Endothelial cell of hepatic sinusoid (primary cell): ENCODE data around the gene KDM4C.
"Not testable (repeated sequence)": the region's sequence is repeated elsewhere in the genome, so short reads cannot be mapped to it uniquely, and the experiment has no call there.

Experiments used
- in situ Hi-C: cut with HindIII; loops from 2 replicates; pipeline ENCODE4 v1.10.0; 2017; ENCODE audit warnings: low sequenced_read_pairs

KDM4C gene

DNA sequence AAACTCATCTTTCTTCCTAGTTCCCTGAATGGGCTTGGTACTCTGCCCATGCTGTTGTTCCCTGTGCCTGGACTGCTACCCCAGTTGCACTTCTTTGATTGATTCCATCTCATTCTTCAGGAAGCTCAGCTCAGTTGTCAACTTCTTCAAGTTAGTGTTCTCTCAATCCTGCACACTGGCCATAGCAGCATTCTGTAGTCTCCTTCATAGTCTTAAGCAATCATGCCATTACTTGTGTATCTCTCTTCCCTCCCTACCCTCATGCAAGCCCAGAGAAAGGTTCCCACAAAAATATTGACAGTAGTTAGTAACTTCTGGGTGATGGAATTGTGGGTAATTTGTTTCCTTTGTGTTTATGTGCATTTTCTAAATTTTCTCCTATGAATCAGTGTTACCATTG, 5.5 kb downstream of the KDM4C start:
- in situ Hi-C loops = loop anchor here (10.0 kb wide), 1 partner anchor 328 kb away; no protein-coding TSS in a partner anchor

DNA sequence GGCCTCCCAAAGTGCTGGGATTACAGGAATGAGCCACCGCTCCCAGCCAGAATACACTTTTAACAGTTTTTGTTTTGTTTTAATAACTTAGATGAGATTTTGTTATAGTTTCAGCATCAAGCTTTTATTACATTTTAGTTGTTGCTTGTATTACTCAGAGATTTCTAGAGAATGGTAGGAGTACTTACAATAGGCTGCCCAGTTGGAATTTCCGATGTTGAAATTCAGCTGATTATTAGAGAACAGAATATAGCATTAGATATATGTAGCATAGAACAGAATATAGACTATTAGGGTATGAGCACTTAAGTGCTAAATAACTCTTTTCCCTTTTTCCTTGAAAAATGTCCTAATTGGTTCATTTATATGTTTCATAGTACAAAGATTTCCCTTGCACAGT, 6.2 kb downstream of the KDM4C start:
- in situ Hi-C loops = loop anchor here (10.0 kb wide), 1 partner anchor 329 kb away; no protein-coding TSS in a partner anchor

DNA sequence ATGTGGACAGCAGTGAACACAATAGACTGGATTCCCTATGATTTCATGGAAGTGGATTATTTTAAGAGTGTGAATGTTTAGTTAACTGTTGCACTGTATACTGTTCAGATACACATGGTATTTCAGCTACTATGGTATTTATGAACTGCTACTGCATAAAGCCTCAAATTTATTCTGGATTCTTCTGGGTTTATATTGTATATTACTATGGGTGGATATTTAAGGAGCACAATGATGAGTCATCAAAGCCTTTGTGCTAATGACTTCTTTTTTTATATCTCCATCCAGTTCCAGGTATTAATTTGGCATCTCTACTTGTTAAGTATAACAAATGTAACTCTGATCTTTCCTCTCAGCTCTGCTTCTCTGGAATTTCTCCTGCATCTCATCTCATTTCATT, 6.8 kb downstream of the KDM4C start:
- in situ Hi-C loops = loop anchor here (10.0 kb wide), 1 partner anchor 330 kb away; no protein-coding TSS in a partner anchor

DNA sequence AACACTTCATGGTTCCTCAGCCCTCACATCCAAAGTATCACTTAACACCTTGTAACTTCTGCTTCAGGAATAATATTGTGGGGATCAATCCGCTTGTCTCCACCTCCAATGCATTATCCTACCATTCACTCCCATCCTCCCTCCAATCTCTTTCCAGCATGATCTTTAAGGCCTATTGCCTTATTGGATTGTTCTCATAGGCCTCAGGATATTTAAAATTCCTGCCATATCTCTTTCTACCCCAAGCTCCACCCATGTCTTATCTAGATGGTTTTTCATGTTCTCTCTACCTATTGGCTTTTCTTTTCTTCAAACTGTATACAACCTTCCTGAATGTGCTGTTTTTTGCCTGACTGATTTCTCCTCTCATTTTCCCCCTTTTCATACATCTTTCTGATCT, 7.2 kb downstream of the KDM4C start:
- in situ Hi-C loops = loop anchor here (10.0 kb wide), 1 partner anchor 330 kb away; no protein-coding TSS in a partner anchor

DNA sequence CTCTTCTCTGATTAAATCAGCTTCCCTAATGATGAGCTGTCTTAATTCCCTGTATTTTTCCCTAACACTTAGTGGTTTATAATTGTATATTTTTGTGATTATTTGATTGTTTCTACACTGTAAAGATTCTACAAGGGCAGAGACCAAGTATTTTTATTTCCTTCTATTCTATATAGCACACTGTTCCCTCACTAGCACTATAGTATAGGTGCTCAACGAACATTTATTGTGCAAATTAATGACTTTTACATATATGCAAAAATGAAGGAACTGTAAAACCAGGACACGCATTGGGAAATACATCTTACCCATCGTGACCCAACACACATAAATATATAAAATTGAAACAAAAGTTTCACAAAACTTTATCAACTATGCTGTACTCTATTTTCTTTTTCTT, 7.6 kb downstream of the KDM4C start:
- in situ Hi-C loops = loop anchor here (10.0 kb wide), 1 partner anchor 331 kb away; no protein-coding TSS in a partner anchor

DNA sequence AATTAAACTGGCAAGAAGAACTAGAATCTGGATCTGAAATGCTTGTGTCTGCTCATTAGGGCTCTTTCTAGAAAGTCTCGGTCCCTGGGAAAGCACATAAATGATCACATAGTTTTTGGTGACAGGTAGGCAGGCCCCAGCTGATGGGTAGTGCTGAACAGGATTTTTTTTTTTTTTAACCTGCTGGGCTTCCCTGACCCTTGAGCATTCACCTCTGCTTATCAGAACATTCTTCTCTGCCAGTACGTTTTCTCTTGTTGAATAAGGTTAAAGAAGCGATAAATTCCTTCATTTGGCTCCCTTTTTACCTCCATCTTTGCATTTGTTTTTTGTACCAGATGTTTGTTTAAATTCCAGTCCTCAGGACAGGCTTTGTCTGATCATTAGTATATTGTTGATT, 8.8 kb downstream of the KDM4C start:
- in situ Hi-C loops = loop anchor here (10.0 kb wide), 1 partner anchor 332 kb away; no protein-coding TSS in a partner anchor

DNA sequence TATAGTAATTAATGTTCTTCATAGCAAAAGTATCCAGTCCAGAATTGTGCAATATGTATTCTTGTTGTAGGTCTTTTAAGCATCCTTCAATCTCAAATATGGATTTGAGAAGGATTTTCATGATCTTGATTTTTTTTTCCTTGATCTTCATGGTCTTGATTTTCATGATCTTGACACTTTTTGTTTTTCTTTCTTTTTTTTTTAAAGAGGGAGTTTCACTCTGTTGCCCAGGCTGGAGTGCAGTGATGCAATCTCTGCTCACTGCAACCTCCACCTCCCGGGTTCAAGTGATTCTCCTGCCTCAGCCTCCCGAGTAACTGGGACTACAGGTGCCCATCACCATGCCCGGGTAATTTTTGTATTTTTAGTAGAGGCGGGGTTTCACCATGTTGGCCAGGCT, 10.8 kb downstream of the KDM4C start:
- in situ Hi-C loops = loop anchor here (10.0 kb wide), 1 partner anchor 334 kb away; no protein-coding TSS in a partner anchor

DNA sequence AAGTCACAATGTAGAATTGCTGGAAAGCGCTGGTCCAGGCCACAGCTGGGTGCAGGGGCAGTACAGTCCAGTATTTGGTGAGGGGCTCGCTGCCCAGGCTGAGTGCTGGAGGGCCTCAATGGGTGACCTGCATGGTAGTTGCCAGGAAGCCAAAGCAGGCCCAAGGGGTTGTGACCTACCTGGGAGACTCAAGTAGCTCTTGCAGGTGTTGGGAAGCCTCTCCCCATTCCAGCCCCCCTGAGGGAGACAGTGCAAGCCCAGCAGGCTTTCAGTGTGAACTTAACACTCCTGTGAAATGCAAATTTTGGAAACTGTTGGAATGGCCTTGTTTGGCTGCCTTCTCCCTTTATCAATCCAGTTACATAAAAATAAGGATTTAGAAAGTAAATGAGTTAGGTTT, 13.9 kb downstream of the KDM4C start:
- in situ Hi-C loops = no loop called here

DNA sequence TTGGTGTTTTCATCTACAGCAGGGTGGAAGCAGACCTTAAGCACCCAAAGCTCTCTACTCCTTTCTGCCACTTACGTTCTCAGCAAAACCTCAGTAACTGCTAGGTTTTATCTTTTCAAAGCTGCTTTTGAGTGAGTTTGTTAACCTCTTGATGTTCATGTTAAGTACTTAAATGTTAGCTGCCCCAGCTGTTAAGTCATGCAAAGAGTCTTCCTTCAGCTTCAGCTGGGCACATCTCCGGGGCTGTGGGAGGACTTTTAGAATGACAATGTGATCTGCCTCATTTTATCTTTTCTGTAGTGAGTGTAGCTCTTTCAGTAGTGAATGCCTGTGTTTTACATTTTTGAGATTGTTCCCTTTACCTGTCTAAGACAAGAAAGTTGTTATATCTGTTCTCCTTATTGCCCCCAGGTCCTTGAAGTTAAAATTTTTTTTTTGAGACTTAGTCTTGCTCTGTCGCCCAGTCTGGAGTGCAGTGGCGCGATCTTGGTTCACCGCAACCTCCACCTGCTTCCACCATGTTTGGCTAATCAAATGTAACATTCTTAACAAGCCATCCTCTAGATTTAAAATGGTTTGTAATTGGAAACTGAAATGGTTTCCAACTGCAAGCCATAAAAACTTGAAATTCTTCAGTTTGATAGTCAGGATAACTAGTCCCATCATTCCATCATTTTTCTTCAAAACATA, 19.6 kb downstream of the KDM4C start:
- in situ Hi-C loops = no loop called here

DNA sequence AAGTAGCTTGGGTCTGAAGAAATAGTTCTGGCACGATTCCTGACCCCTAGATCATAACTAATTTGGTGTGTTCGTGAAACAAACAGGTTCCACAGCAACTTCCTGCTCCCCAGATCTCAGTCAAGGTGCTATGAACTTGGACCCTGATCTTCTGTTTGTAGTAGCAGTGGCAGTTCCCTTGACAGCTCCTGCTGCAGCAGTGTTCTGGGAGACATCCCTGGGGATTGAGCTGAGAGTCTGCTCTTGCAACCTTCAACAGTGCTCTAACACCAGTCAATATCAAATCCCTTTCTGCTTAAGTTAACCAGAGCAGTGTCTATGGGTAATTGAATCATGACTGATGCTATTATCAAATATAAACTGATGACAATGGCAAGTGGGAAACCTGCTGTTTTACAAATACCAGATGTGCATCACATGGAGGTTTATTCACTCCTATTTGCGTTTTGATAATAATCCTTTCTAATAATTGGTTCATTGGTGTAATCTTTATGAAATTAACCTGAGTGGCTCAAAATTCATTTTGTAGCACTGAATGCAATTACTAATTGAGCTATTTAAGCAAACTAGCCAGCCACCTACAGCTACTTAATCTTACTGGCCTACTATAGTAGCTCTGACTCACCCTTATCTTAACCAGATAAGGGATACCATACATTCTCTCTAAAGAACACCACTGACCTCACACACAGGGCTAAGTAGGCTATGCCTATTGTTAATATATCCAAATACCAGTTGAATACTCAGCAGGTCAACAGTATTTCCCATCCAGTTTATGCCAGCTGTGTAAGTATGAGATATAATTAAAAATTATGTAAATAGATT, 21.9 kb downstream of the KDM4C start:
- in situ Hi-C loops = no loop called here

DNA sequence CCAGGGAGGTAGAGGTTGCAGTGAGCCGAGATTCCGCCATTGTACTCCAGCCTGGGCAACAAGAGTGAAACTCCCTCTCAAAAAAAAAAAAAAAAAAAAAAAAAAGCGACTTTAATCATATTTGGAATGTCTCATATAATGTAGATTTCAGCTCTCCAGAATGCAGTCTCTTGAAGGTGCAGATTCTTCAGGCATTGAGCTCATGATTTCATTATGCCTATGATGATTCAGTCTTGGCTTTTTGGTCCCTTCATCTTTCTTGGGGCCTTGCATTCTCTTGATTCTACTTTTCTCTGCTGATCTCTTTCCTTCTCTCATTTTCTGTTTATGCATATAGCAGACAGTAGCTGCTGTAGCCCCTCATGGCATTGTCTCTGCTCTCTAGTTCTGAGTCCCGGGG, 22.9 kb downstream of the KDM4C start:
- in situ Hi-C loops = no loop called here

DNA sequence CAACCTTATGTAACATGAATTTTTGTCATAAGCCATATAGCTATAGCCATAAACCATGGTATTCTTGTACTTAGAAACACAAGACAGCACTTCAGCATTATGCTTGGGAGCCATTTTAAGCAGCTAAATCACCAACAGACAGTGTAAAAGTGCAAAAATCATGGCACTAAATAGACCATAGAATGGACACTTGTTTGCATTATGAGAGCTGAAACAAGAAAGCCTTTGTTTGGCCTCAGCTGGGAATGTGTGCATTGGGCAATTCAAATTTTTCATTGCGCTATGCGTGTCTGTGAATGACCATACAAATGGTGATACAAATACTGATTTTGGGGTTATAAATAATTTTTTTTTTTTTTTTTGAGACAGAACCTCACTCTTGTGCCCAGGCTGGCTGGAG, 23.7 kb downstream of the KDM4C start:
- in situ Hi-C loops = no loop called here

DNA sequence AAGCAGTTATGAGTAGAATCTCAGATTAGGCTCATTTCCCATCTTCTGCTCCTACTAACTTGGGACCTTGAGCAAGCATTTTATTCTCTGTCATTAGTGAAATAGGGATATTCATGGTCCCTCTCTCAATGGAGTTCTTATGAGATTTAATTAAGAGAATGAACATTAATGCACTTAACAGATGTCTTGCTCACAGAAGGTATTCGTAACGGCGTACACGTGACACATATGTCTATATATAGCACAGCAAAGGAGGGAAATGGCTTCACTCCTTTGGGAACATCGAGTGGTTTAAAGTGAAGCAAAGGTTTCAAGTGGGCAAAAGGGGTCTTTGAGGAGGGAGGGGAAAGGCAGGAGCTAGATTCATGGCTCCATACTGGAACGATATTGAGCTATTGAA, 24.6 kb downstream of the KDM4C start:
- in situ Hi-C loops = no loop called here

DNA sequence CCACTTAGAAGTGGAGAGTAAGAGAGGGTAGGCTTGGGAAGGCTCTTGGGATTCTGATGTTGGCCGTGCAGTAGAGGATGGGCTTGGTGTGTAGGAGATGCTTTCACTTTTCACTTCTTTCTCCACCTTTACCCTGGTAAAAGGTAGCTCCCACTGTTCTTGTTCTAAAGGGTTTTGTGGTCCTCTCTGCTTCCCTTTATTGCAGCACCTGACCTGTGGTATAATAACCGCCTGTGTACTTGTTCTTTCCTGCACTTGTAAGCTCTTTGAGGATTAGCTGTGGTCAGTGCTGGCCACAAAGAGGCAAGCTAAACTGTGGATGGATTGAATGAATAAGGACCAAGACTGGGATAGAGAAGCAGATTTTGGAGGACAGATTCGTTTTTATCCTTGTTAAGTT, 25.2 kb downstream of the KDM4C start:
- in situ Hi-C loops = no loop called here

DNA sequence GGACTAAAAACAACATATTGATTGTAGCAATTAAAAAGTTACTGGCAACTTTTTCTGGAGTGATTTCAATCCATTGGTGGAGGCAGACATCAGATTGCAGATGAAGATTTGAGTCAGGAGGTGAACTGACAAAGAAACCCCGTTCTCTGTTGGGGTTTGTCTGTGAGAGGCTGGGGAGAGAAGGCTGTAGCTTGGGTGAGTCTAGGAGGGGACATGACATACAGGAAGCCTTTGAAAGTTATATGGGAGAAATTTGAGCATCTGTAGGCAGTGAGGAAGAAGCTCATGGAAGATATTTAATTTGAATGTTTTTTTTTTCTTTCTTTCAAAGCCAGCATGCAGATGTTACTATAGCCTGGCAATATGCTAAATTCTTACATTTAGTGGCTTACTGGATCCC, 26.0 kb downstream of the KDM4C start:
- in situ Hi-C loops = no loop called here

DNA sequence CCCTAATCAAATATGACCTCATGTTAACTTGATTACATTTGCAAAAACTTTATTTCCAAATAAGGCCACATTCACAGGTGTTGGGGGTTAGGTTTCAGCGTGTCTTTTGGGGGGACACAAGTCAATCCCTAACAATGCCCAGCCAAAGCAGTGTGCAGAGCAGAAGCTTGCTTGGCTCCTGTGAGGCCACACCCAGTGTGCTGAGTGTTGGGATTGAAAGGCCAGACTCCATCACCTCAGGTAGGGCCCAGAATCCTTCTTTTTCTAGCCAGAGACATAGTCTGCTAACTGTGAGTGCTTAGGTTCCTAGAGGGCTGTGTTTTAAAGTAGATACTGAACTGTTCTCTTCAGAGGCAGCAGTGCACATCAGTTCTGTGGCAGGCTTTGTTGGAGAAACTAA, 27.9 kb downstream of the KDM4C start:
- in situ Hi-C loops = no loop called here

DNA sequence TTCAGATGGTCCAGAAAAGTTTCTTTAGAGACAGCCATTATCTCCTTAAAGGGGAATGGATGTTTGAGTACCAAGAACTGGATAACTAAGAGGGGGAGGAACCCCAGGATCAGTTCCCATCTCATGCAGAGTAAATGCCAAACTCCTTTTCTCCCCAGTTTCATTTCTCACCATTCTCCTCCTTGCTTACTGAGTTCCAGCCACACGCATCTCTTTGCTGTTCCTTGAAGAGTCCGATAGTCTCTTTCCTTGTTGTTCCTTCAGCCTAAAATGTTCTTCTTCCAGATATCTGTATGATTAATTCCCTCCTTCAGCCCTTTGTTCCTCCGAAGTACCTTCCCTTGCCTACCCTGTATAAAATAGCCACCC, 30.0 kb downstream of the KDM4C start:
- in situ Hi-C loops = no loop called here

DNA sequence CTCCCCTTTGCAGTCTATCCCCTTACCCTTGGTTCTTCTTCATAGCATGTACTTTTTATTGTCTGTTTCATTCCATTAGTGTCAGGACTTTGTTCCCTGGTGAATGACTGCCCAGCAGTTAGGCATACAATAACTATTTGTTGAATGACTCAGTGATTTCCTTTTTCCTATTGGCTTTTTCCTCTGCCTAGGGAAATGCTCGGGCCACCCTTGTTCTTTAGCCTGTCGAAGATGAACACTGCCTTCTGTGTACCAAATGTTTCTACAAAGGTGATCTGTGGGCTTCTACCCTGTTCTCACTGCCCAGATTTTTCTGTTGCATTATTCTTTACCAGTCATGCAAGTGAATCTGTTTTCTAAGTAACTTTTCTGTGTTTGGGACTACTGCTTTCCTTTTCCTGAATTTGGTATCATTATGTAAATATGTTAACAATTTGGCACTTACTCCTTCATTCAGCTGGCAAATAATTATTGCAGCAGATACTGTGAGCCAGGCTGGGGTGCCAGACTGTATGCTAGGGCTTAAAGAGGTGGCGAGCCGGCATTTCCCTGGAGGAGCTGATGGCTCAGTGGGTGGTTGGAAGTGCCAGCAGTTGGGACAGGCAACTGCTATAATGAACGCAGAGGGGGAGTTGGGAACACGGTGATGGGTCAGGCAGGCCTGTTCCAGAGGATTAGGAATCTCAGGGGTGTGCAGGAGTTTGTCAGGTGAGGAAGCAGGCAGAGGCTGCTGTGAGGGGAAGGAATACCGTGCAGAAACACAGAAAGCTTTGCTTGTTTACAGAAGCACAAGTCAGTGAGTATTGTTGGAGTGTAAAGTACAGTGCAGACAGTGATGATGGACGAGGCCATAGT, 30.6 kb downstream of the KDM4C start:
- in situ Hi-C loops = no loop called here

DNA sequence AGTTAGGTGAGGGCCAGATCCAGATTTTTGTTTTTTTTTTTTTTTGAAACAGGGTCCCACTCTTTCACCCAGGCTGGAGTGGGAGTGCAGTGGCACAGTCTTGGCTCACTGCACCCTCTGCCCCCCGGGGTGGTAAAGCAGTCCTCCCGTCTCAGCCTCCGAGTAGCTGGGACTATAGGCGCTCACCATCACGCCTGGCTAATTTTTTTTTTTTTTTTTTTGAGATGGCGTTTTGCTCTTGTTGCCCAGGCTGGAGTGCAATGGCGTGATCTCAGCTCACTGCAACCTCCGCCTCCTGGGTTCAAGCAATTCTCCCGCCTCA, 31.2 kb downstream of the KDM4C start:
- in situ Hi-C loops = not testable (repeated sequence)

DNA sequence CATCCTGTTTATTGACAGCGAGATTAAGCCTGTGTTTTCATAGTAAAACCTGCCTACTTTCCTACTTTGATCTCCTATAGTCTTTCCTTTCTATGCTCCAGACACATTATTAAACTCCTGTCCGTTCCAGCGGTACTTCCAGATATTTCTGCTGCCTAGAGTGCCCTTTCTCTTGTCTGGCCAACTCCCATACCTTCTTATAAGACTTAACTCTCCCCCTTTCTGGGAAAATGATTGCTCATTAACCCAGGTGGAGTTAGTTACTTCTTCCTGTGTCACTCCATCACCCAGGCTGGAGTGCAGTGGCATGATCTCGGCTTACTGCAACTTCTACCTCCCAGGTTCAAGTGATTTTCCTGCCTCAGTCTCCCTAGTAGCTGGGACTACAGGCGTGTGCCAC, 33.1 kb downstream of the KDM4C start:
- in situ Hi-C loops = no loop called here

DNA sequence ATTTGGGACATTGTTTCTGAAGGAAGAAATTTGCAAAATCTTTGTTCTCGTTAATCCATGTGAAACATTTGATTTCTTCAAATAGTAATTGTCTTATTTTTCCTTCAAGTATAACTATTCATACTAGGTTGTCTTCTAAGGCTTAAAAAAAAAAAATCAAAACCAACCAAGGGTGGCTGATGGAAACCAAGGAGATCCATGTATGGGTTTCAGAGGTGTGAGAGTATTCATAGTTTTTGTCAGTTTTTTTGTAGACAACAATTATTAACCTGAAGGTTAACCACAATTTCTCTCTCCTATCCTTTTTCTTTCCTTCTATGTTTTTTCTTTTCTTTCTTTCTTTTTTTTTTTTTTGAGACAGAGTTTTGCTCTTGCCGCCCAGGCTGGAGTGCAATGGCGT, 35.4 kb downstream of the KDM4C start:
- in situ Hi-C loops = no loop called here
